ENCODE measurements around the gene POLR1G. TPM values are rescaled to one million over a fixed set of nuclear protein-coding genes. Genes with fewer than 3 reads are reported as not detected.

Gene POLR1G
- total RNA-seq, 1 experiment from 2014 or later, result 43.4 TPM

DNA sequence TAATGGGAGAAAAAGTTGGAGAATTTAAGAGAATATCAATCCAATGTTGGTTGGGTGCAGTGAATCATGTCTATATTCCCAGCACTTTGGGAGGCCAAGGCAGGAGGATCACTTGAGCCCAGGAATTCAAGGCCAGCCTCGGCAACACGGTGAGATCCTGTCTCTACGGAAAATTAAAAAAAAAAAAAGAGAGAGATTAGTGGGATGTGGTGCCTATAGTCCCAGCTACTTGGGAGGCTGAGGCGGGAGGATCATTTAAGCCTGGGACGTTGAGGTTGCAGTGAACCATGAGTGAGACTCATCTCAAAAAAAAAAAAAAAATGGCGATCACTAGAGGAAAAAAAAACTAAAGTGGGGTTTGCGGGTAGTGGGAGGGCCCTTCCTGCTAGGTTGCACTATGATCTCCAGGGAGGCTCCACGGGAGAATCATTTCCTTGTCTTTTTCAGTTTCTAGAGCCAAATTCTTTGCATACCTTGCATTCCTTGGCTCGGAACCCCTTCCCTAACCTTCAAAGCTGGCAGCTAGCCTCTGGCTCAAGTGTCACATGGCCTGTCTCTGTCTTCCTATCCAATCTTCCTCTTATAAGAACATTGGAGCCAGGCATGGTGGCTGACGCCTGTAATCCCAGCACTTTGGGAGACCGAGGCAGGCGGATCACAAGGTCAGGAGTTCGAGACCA lies 30.3 kb upstream of the POLR1G start:
- no peak overlapping the region for H3K56ac ChIP-seq (ENCODE audit: insufficient read length, low read depth, low read length)
- H3K23me2 ChIP-seq (ENCODE audit: insufficient read length, low read depth, low read length, poor library complexity, severe bottlenecking), result no peaks in the 10 kb centered on the region
- no peak overlapping the region for H2AFZ ChIP-seq (ENCODE audit: low read length)

More for the DNA sequence above, 30.3 kb upstream of the POLR1G start:
- Histone ChIP-seq H3K18ac (ENCODE audit: insufficient read length, low read depth, low read length) (no peak overlapping the region), H3K9ac (ENCODE audit: extremely low read depth, insufficient read length, low read length) (no peak overlapping the region), H4K20me1 (ENCODE audit: control insufficient read depth, insufficient read depth, insufficient read length) (no peaks in the 10 kb centered on the region), H4K8ac (replicated peaks; ENCODE audit: insufficient read length, low read depth, low read length) (no peak overlapping the region), H2BK20ac (ENCODE audit: low read depth, low read length, poor library complexity, severe bottlenecking) (no peak overlapping the region), H3K79me2 (ENCODE audit: insufficient read depth, low read length) (no peaks in the 10 kb centered on the region), H3K23ac (ENCODE audit: insufficient read length, low read depth, low read length) (no peak overlapping the region), H3K27me3 (ENCODE audit: insufficient read depth, low read length) (no peaks in the 10 kb centered on the region), H3K14ac (ENCODE audit: insufficient read depth, low read length) (no peak overlapping the region), H2BK12ac (ENCODE audit: insufficient read length, low read depth, low read length) (no peak overlapping the region), H2BK15ac (ENCODE audit: low read depth, low read length) (no peak overlapping the region), H3K79me1 (ENCODE audit: insufficient read depth, low read depth, low read length, poor library complexity, severe bottlenecking) (no peaks in the 10 kb centered on the region), H4K91ac (ENCODE audit: insufficient read length, low read depth, low read length) (no peak overlapping the region), H3K4me2 (ENCODE audit: insufficient read depth, insufficient read length, low read length) (no peak overlapping the region), H3K4me1 (ENCODE audit: insufficient read depth, low read length) (no peaks in the 10 kb centered on the region), H2AK5ac (ENCODE audit: insufficient read length, low read length) (no peak overlapping the region), H2BK120ac (ENCODE audit: low read depth, low read length, poor library complexity, severe bottlenecking) (no peak overlapping the region), H3K4ac (ENCODE audit: low read depth, low read length) (no peak overlapping the region), H3K9me3 (ENCODE audit: control insufficient read depth, low read depth, low read length) (no peaks in the 10 kb centered on the region), H2BK5ac (ENCODE audit: insufficient read length, low read length) (no peak overlapping the region), H3T11ph (ENCODE audit: low read length) (no peak overlapping the region), H4K5ac (ENCODE audit: insufficient read length, low read depth, low read length) (no peak overlapping the region), H3K27ac (ENCODE audit: insufficient read length, low read depth, low read length) (peak overlapping the region; percentile 29)
- Mint-ChIP-seq H3K27me3 (ENCODE audit: low read depth) (no peaks in the 10 kb centered on the region), H3K27ac (peak overlapping the region; percentile 83 to 98 (median 97)), H3K9me3 (no peaks in the 10 kb centered on the region), H3K36me3 (ENCODE audit: insufficient read depth in 1 of 3, low read depth in 3 of 3) (peaks cover 0 to 7% (median 3%) of the 10 kb centered on the region in 3 experiments; a peak in 2 of 7 replicates), H3K4me3 (peak overlapping the region in 1 of 2 experiments; percentile 50; a peak in 2 of 5 replicates), H3K4me1 (peaks cover 11 to 32% of the 10 kb centered on the region in 2 experiments)
- DNase-seq, result peak; percentile 77
- TF ChIP-seq, protein P1, sequence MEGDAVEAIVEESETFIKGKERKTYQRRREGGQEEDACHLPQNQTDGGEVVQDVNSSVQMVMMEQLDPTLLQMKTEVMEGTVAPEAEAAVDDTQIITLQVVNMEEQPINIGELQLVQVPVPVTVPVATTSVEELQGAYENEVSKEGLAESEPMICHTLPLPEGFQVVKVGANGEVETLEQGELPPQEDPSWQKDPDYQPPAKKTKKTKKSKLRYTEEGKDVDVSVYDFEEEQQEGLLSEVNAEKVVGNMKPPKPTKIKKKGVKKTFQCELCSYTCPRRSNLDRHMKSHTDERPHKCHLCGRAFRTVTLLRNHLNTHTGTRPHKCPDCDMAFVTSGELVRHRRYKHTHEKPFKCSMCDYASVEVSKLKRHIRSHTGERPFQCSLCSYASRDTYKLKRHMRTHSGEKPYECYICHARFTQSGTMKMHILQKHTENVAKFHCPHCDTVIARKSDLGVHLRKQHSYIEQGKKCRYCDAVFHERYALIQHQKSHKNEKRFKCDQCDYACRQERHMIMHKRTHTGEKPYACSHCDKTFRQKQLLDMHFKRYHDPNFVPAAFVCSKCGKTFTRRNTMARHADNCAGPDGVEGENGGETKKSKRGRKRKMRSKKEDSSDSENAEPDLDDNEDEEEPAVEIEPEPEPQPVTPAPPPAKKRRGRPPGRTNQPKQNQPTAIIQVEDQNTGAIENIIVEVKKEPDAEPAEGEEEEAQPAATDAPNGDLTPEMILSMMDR (conservative IDR thresholded peaks at IDR 0.05), result no peak
- WGBS (ENCODE audit: extremely low coverage, insufficient read length, low lambda C conversion rate), result no CpG with 5 or more reads among the region's 13 CpGs
